NCI-H524 treated with DMSO at 0.1 percent for 48 hours (cell line): ENCODE data around the gene PHF21A.

ENCODE experiments used
- DNase-seq: peaks from one replicate; lab custom pipeline; 2025; lab: John Stamatoyannopoulos, UW

The PHF21A gene

DNA sequence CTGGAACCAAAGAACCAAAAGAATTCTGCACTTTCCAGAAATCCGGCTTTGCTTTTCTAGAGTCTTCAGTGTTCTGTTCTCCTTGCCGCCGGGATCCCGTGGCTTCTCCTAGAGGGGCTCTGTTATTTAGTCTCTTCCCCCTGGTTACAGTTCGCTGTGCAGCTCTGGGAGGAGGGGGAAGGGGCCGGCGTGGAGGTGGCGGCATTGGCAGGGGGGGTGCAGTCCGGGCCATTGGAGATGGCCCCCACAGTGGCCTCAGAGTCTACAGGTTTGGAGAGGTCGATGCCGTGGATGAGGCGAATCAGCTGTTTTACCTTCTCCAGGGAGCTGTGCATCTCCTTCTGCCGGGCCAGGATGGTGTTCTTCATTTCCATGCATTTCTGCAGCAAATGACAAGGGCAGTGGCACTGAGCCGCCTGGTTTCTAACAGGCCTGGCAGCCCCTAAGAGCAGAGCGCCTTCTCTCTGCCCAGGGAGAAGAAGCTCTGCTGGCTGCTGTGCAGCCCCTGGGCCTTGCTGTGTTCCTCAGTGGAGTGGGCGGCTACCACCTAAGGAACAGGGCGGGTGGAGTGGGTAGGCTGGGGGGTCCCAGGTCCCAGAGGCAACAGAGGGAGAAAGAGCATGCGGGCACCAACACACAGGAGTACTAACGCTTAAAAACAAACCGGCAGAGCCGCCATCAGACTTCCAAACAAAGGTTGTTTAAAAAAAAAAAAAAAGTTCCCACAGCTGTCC lies 187.2 kb downstream of the PHF21A start:
- no peak for DNase-seq

DNA sequence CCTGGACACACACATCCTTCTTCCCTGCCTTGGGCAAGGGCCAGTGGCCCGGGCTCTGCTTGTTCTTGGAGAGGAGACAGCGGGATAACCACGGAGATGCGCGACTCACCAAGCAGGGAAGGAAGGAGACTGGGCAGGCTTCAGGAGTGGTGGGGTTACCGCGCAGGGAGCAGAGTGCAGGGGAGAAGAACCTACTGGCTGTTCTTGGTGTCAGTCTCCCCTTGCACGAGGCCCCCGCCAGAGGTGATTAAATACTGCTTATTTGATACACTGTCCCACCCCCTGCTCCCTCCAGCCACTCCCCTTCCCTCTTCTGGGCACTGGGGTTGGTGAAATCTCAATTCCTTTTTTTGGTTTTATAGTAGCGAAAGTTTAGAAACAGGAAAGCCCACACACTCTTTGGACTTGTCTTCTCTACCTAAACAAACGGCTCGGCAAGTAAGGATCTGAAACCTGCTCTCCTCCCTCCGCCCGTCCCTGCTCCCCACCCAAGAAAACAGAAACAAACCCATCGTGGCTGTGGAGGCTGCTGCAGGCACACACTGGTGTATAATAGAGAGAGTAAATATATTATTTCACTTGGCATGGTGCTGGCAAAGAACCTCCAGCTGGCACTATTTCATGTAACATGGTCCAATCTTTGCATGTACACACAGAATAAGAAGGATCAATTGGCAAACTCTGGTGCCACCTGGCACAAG lies 188.0 kb downstream of the PHF21A start:
- DNase-seq = no peak

DNA sequence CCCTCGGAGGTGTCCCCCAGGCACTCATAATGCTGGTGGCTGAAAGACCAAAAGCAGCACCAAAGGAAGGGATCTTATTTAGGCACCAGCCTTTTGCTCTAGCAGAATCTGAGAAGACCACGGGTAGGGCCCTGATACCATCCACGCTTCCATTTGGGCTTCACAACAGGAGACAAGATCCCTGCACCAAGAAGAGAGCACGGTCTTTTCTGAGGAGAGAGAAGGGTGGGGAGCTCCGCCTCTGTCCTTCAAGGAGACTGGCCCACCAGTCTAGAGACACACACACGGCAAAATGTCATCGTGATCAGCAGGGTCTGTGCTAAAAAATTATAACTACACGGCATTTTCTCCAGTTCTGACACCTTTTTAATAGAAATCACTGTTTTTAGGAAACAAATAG lies 189.0 kb downstream of the PHF21A start:
- DNase-seq = no peak

DNA sequence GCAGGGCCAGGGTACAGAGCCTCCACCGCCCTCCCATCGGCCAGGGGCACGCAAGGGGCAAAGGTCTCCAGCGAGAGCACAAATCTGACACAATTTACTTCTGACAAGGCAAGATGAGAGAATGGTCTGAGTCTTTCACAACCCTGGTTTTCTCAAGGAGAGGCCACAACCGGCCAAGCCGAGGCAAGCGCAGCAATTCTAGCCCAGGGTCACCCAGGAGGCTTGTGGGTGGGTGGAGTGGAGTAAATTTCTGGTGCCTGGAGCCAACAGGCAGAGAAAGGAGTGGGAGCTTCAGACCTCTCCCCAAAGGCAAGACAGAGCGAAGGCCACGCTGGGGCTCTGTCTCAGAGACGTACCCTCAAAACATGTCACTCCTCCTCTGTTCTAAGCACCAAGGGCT lies 189.5 kb downstream of the PHF21A start:
- DNase-seq = no peak

DNA sequence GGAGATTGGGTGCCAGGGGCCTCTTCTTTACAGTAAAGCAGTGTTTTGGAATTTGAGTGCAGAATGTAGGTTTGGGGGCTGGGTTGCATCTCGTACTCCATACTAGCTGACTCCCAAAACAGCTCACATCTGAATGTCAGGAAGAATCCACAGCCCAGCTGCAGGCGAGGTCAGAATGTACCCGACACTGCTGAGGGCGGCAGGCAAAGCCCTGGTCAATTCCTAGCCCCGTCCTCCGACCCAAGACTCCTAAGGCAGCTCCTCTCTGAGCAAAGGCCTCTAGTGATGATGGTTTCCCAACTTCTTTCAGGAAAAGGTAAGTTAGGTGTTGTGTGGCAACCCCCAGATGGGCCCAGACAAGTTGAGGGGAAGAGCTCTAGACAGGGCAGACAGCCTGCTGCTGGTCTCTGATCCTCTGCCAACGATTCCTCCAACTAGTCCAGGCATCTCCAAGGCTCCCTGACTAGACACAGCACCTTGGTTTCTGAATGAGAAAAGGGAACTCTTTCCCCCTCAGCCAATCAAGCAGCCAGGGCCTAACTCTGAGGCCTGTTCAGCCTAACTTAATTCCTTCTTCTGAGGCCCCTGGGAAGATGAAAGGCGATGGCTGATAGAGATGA lies 190.2 kb downstream of the PHF21A start:
- DNase-seq = no peak

DNA sequence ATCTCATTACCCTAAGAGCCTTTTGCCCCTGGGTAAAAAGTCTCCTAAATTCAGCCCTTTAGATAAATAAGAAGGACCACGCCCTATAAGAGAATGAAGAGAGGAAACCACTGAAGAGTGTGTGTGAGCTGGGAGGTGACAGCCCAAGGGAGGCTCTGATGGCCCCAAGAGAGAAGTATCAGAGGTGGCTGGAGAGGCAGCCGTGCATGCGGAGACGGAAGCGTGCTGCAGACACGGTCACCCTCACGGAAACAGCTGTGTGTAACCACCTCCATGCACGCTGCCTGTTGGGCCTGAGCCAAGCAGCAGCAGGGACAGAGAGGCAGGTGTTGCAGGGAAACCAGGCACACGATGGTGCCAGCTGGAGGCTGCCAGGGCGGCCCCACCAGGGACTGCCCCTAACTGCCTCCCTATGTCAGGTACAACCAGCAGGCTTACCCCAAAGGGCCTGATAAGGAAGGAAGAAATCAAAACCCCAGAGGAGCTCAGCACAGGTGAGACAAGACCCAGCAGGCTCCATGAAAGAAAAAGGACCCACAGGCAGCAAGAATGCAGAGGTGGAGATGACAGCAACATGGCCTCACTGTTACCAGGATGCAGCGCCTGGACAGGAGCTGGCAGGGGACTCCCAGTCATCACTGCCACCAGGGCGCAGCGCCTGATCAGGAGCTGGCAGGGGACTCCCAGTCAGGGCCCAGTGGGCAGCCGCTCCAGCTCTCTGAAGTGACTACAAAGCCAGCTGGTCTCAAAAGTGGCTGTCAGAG lies 191.0 kb downstream of the PHF21A start:
- no peak for DNase-seq

DNA sequence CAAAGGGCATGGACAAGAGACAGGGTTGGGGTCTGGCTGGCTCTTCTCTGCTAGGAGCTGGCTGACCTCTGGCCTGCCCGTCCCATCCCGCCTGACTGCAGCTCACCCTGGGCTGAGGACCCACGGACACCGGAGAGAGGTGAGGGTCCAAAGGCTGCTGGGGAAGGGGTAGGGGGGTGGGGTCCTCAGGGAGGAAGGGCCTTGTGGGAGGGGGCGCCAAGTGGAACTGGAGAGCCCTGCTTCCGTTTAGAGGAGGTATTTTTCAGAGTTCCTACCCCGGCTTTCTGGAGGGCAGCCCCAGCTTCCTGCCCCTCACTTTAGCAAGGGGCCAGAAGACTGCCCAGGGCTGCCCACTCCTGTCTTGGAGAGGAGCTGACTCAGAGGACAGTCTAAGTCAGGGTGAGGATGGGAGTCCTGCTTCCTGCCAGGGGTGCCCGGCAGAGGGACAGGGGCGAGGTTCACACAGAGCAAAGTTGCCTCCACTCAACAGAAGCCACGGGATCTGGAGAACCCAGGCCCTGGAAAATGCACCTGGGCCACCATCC lies 191.7 kb downstream of the PHF21A start:
- no peak for DNase-seq

DNA sequence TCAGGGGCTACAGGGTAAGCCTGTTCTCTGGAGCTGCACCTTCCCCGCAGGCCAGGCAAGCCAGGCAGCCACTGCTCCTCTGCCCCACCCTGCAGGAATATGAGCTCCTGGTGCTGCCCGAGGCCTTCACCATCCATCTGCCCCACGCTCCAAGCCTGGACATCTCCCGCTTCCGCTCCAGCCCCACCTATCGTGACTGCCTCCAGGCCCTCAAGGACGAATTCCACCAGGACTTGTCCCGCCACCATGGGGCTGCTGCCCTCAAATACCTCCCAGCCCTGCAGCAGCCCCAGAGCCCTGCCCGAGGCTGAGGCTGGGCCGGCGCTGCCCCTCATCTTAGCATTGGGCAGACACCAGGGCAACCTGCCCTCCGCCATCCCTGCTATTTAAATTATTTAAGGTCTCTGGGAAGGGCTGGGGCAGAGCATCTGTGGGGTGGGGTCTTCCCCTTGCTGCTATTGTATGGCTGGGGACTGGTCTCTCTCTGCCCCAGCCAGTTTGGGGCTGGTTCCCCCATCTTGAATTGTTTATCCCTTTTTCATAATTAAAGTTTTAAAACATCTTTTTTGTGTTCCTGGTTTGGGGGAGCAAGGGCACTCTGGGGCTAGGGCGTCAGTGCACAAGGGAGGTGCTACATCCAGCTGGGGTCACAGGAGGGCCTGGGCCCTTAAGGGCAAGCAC lies 192.6 kb downstream of the PHF21A start:
- DNase-seq = no peak

DNA sequence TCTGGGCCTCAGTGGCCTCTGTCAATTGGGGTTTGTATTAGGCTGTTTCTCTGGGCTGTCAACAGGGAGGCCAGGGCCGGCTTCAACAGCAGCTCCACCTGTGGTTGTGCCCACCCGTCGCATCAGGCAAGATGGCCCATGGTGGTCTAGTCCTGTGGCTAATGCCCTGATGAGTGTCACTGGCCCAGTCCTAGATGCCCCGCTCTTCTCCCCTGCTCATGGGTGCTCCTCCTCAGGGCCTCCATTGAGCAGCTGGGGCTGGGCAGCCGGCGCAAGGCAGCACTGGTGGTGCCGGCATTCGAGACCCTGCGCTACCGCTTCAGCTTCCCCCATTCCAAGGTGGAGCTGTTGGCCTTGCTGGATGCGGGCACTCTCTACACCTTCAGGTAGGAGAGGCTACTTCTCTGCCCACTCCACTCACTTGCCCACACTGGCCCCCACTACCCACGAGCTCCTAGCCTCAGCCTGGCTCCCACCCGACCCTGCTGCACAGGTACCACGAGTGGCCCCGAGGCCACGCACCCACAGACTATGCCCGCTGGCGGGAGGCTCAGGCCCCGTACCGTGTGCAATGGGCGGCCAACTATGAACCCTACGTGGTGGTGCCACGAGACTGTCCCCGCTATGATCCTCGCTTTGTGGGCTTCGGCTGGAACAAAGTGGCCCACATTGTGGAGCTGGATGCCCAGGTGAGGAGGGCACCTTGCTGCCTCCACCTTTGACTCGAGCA lies 193.4 kb downstream of the PHF21A start:
- DNase-seq = no peak

DNA sequence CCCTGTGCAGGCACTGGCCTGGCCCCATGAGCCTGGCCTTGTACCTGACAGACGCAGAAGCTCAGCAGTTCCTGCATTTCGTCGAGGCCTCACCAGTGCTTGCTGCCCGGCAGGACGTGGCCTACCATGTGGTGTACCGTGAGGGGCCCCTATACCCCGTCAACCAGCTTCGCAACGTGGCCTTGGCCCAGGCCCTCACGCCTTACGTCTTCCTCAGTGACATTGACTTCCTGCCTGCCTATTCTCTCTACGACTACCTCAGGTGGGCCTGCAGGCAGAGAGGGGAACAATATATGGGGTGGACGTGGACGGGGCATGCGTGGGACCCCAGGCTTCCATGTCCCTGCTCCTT lies 193.9 kb downstream of the PHF21A start:
- DNase-seq = no peak

DNA sequence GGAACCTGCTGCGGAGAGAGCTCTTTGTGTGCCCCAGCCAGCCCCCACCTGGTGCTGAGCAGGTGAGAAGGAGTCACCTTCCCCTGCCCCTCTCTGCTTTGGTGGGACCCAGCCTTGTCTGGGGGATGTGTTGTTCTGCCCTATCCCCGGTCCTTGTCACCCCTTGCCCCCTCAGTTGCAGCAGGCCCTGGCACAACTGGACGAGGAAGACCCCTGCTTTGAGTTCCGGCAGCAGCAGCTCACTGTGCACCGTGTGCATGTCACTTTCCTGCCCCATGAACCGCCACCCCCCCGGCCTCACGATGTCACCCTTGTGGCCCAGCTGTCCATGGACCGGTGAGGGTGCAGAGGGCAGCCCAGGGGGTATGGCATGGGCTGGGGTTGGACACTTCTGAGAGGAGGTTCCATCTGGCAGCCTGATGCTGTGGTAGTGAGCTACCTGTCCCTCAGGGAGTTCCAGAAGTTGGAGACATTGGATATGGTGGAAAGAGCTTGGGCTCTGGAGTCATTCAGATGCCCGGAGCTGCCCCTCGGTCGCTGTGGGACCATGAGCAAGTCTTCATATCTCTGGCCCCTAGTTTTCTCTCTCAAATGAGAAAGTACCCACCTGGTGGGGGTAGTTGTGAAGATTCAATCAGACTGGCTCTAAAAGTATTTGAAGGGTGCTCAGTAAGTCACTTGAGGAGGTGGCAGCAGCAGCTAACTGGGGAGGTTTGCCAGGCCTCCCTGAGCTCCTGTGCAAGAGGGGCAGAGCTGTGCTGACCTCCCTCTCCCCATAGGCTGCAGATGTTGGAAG lies 194.5 kb downstream of the PHF21A start:
- DNase-seq = no peak

DNA sequence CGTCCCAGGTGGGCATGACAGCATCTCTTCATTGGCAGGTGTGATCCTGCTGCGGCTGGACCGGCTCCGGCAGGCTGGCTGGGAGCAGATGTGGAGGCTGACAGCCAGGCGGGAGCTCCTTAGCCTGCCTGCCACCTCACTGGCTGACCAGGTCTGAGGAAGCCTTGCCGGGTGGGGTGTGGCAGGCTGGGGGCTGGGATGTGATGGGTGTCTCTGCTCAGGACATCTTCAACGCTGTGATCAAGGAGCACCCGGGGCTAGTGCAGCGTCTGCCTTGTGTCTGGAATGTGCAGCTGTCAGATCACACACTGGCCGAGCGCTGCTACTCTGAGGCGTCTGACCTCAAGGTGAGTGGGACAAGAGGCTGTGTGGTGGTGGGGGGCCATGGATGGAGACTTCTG lies 195.3 kb downstream of the PHF21A start:
- no peak for DNase-seq

DNA sequence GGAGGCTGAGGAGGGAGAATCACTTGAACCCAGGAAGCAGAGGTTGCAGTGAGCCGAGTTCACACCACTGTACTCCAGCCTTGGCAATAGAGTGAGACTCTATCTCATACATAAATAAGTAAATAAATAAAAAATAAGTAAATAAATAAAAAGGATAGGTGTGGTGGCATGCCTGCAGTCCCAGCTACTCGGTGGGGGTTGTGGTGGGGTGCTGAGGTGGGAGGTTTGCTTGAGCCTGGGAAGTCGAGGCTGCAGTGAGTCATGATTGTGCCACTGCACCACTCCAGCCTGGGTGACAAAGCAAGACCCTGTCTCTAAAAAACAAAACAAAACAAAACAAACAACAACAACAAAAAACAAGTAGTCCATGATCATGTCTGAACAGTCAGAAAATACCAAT lies 195.7 kb downstream of the PHF21A start:
- no peak for DNase-seq

DNA sequence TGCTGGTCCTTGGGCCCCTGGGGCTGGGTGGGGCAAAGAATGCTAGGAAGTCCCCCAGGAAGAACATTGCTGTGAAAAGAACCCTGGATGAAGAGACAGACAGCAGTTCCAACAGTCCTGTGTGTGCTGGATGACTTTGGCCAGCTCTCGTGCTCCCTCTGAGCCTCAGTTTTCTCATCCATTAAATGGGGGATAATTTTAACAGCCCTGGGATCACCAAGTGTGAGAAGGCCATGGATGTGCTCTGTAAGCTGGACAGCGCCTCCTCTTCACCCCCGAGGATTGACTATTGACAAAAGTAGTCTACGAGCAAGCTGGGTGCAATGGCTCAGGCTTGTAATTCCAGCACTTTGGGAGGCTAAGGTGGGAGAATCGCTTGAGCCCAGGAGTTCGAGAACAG lies 196.3 kb downstream of the PHF21A start:
- no peak for DNase-seq

DNA sequence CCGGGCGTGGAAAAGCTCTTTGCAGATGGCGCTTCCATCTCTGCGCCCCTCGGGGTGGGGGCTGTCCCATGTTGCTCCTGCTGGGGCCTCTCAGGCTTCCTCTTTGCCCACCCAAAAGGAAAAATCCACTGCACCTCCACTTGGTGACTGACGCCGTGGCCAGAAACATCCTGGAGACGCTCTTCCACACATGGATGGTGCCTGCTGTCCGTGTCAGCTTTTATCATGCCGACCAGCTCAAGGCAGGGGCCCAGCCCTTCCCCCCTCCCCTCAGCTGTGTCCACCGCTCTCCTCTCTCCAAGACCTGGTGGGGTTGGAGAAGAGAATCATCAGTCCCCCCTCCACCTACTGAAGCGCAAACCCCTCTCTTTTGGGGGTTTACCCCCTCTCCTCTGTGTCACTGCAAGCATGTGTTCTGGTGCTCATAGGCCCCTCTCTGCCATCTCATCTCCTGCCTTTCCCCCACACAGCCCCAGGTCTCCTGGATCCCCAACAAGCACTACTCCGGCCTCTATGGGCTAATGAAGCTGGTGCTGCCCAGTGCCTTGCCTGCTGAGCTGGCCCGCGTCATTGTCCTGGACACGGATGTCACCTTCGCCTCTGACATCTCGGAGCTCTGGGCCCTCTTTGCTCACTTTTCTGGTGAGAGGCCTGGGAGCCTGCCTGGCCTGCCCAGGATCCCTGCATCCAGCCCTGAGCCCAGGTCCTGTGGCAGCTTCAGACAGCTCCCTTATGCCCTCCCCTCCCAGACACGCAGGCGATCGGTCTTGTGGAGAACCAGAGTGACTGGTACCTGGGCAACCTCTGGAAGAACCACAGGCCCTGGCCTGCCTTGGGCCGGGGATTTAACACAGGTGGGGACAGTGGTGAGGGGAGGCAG lies 197.0 kb downstream of the PHF21A start:
- DNase-seq = no peak

DNA sequence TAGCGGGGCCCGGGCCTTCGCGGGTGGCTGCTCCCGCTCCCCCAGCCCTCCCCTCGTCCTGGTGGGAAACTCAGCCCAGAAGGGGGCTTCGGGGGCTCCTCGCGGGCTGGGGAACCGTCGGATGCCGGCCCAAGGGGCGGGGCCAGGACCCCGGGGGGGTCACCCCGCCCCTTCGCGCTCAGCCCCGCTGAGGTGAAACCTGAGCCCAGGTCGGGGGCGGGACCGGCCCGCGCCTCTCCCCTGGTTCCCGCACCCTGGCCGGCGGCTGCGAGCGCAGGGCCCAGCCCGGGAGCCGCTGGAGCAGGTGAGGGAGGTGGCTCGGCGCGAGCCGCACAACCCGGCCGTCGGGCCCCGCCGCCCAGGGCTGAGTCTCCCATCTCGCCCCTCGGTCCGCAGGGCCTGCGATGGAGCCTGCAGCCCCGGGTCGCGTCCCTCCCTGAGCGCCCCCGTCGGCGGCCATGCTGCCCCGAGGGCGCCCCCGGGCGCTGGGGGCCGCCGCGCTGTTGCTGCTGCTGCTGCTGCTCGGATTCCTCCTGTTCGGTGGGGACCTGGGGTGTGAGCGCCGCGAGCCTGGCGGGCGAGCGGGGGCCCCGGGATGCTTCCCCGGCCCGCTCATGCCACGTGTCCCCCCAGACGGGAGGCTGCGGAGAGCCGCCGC lies 198.7 kb downstream of the PHF21A start, which contains the start of gene LARGE2:
TSS of gene LARGE2 (plus strand) at position 232 of the 658 bp plus-strand sequence. CDS start at position 459, 227 bp downstream.
- DNase-seq = no peak

DNA sequence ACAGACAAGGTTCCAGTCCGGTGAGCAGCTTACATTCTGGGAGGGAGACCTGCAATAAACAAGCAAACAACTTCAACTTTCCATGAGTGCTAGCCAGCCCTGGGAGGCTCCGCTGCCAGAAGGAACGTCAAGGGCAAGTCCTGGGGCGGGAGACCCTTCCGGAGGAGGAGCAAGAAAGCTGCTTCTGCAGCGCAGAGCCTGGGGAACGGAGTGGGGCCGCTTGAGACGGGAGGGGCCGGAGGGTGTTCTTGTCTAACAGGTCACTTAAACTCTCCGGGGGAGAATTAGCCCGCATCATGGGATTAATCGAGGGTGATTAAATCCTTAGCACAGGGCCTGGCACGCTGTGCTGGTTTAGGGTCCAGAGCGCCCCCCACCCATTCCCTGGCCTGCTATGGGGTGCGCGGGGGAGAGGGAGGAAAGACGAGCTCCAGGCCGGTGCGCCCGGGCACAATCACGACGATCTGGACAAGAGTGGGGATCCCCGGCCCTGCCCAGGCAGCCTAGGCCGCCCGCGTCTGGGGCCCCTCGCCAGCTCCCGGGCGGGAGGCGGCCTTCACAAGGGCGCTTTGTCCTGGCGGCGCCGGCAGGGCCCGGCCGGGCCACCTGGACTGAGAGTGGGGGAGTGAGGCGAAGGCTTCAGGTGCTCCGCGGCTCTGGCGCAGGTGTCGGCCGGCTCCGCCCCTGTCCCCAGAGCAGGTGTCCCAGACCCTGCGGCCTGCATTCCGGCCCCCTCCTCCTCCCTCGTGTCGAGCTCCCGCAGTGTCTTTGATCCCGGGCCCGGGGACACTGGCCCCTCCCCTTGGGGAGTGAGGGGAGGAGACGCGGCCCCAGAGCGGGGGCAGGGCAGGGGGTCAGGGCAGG lies 199.5 kb downstream of the PHF21A start:
- no peak for DNase-seq
